HFFc6 (cell line): Measurements from ENCODE around the gene MED28. TPM values are rescaled to one million over a fixed set of nuclear protein-coding genes. Genes with fewer than 3 reads are reported as not detected.

ENCODE experiments used
- DNase-seq: peaks from one replicate; pipeline ENCODE4 v3.0.0-alpha.2; 2018
- H3K27ac Mint-ChIP-seq: 2 replicates; pipeline ENCODE4 v1.8.0; 2020; ENCODE audit warnings: mild to moderate bottlenecking, mixed read lengths
- H3K27me3 Mint-ChIP-seq: 2 replicates; pipeline ENCODE4 v1.8.0; 2021; ENCODE audit warnings: mild to moderate bottlenecking, moderate library complexity, mixed read lengths; ENCODE audit not compliant: insufficient read depth
- H3K36me3 Mint-ChIP-seq: 2 replicates; pipeline ENCODE4 v1.8.0; 2021; ENCODE audit warnings: low read depth, mixed read lengths
- H3K4me1 Mint-ChIP-seq: 2 replicates; pipeline ENCODE4 v1.8.0; 2020; ENCODE audit warnings: low read depth, mixed read lengths
- H3K4me3 Mint-ChIP-seq: 2 replicates; pipeline ENCODE4 v1.8.0; 2020; ENCODE audit warnings: mild to moderate bottlenecking, moderate library complexity, mixed read lengths
- H3K9me3 Mint-ChIP-seq: 2 replicates; pipeline ENCODE4 v1.8.0; 2020; ENCODE audit warnings: mild to moderate bottlenecking, mixed read lengths
- total RNA-seq, 6 experiments: library from RNA; stranded (reverse); fragmentation: NEBNext Ultra II Directional; extraction: Animal tissue kit (Norgen Biotek cat#: 25700); gene quantifications; 2 replicates in 1 of 6; 3 replicates in 5 of 6; pipeline ENCODE4 v1.2.3, GENCODE V29; 2021
- TF ChIP-seq, protein P1 (sequence below): fragments of 200-600 bp; sonication (generic); IDR thresholded peaks from 2 replicates; pipeline ENCODE4 v1.5.0; 2021; ENCODE audit warnings: antibody characterized with exemption, mild to moderate bottlenecking

Gene MED28
- total RNA-seq, 6 experiments from 2014 or later, result 32.4 to 40.1 (median 36.4) TPM

DNA sequence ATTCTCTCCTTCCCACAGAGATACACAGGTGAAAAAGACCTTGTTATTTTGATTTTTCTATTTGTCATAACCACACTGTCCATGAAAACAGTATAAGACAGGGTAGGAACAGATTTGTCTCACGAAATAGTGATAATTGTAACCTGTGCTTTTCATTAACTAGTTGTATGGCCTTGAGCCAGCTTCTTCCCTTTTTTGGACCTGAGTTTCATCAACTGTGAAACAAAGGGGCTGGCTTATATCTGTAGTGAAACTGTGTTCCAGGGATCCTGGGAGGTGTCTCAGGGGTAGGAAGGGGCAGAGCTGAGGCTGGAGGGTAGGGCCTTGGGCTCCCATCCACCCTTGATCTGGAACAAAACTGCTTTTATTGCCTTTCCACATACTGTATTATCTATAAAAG lies 50.9 kb downstream of the MED28 start:
- H3K27me3 Mint-ChIP-seq, result peaks cover 7% of the 10 kb centered on the region
- no peaks in the 10 kb centered on the region for H3K4me1 Mint-ChIP-seq
- TF ChIP-seq, protein P1, sequence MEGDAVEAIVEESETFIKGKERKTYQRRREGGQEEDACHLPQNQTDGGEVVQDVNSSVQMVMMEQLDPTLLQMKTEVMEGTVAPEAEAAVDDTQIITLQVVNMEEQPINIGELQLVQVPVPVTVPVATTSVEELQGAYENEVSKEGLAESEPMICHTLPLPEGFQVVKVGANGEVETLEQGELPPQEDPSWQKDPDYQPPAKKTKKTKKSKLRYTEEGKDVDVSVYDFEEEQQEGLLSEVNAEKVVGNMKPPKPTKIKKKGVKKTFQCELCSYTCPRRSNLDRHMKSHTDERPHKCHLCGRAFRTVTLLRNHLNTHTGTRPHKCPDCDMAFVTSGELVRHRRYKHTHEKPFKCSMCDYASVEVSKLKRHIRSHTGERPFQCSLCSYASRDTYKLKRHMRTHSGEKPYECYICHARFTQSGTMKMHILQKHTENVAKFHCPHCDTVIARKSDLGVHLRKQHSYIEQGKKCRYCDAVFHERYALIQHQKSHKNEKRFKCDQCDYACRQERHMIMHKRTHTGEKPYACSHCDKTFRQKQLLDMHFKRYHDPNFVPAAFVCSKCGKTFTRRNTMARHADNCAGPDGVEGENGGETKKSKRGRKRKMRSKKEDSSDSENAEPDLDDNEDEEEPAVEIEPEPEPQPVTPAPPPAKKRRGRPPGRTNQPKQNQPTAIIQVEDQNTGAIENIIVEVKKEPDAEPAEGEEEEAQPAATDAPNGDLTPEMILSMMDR, result no peak
- no peak for DNase-seq
- H3K4me3 Mint-ChIP-seq, result no peak overlapping the region
- no peaks in the 10 kb centered on the region for H3K9me3 Mint-ChIP-seq
- no peak overlapping the region for H3K27ac Mint-ChIP-seq
- H3K36me3 Mint-ChIP-seq, result no peaks in the 10 kb centered on the region

DNA sequence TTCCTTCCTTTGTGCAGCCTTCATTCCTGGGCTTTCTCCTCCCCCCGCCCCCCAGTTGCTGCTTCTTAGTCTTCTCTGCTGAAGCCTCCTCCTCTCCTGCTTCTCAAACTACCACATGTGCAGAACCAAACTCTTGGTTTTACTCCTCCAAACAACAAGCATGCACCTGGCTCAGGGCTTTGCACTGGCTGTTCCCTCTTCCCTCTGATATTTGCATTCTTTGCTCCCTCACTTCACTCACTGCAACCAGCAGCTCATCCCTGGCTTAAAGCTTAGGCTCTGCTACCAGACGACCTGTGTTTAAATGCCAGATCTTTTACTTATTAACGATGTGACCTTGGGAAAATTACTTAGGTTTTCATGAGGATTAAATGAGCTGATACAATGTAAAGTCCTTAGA lies 51.4 kb downstream of the MED28 start:
- Mint-ChIP-seq H3K27ac (no peak overlapping the region), H3K27me3 (peaks cover 7% of the 10 kb centered on the region), H3K9me3 (no peaks in the 10 kb centered on the region), H3K36me3 (no peaks in the 10 kb centered on the region), H3K4me1 (no peaks in the 10 kb centered on the region), H3K4me3 (no peak overlapping the region)
- TF ChIP-seq, protein P1, result no peak
- DNase-seq, result no peak

DNA sequence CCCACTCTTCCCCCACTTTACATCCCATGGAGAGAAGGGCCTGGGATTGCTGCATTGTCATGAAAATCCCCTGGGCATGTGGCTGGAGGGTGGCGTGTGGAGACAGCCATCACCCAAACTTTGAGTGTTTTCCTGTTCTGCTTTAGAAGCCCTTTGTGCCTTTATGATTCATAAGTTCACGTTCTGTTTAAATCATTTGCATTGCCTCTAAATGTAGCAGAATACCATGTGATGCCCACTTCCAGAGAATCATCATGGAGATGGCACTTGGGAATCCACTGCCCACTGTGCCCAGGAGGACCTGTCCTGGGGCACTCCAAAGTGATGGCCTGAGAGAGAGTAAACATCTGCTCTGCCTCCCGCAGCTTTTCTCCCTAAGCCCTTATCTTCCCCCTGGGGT lies 52.8 kb downstream of the MED28 start:
- TF ChIP-seq, protein P1, result no peak
- Mint-ChIP-seq H3K36me3 (no peaks in the 10 kb centered on the region), H3K4me3 (no peak overlapping the region), H3K4me1 (no peaks in the 10 kb centered on the region), H3K27ac (no peak overlapping the region), H3K9me3 (no peaks in the 10 kb centered on the region), H3K27me3 (peaks cover 7% of the 10 kb centered on the region)
- no peak for DNase-seq

DNA sequence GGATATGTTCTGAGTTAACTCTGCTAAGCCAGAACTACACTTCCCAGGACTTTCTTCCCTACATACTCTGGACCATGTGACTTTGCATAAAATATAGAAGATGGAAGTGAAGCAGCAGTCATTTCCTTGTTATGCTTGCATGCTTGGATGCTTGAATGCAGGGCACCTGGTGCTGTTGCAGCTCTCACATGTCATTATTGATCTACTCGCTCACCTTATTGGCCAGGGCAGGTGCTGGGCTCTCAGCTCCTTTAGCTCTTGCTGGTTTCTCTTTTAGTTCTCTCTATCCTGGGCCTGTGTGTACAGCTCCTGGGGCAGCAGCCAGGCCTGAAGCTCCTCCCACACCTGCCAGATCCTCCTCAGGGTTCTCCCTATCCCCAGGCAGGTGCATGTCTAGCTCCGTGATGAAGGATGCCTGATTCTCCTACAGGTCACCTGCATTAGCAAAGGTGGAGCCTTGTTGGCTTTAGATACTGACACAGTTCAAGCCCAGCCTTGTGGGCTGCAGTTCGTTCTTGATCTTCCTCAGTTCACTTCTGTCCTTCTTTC lies 53.3 kb downstream of the MED28 start:
- Mint-ChIP-seq H3K36me3 (no peaks in the 10 kb centered on the region), H3K27ac (no peak overlapping the region), H3K4me3 (no peak overlapping the region), H3K4me1 (no peaks in the 10 kb centered on the region), H3K27me3 (peaks cover 7% of the 10 kb centered on the region), H3K9me3 (no peaks in the 10 kb centered on the region)
- DNase-seq, result no peak
- TF ChIP-seq, protein P1, result no peak

DNA sequence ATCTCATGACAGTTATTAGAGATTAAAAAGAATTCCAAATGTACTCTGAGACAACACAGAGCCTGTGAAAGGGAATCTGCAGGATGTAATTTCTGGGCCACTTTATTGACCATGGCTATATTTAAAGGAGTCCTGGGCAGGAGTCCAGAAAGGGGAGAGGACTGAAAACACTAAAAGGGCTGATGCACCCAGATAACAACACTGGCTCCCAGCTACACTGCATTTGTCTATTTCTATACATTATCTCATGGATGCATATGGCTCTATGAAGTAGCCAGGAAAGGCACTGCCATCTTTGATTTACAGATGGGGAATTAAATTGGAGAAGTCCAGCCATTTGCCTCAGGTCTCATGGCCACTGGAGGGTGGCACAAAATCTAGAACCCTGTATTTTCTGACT lies 56.0 kb downstream of the MED28 start:
- H3K9me3 Mint-ChIP-seq, result no peaks in the 10 kb centered on the region
- DNase-seq, result no peak
- no peak overlapping the region for H3K4me3 Mint-ChIP-seq
- H3K27me3 Mint-ChIP-seq, result peaks cover 7% of the 10 kb centered on the region
- no peak overlapping the region for H3K27ac Mint-ChIP-seq
- TF ChIP-seq, protein P1, result no peak
- no peaks in the 10 kb centered on the region for H3K4me1 Mint-ChIP-seq
- H3K36me3 Mint-ChIP-seq, result no peaks in the 10 kb centered on the region
